GM19193 (cell line): ENCODE results near the gene EEFSEC.

Experiments
- POLR2A ChIP-seq: IDR thresholded peaks from 4 replicates; pipeline ENCODE4 v1.6.1; 2011; ENCODE audit not compliant: insufficient read depth, insufficient read length; ENCODE audit errors: extremely low read depth

EEFSEC gene

GRCh38 chr3:128339491-128340012 lies 186.3 kb downstream of the EEFSEC start:
- no peak for TF ChIP-seq POLR2A

DNA sequence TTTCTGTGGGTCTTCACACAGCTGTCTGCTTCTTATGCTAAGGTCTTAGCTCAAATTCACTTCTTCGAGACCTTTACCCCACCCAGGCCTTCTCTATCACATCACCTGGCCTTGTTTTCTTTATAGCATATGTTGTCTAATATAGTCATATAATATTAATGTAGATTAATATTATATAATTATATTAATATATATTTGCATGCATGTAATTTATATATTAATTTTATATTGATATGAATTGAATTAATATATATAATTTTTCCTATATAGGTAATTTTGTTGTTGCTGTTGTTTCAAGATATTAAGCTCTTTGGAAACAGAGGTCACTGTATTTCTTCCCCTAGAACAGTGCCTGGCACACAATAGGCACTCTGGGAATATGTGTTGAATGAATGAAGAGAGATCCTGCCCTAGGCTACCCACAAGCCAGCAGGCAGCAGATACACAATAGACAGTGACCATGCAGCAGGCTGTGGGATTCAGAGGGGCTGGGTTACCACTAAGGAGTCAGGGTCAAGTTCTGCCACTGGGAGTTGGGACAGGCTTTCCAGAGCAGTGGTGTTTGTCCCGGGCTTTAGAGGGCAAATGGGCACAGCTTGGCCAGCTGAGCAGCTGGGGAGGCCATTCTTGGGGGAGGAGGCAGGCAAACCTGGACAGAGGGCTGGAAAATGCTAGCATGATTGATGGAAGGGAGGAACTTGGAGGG lies 187.1 kb downstream of the EEFSEC start:
- TF ChIP-seq POLR2A: no peak

- no peak for TF ChIP-seq POLR2A
Observed at GRCh38 chr3:128340904-128341555, 187.7 kb downstream of the EEFSEC start.

- TF ChIP-seq POLR2A: no peak
Observed at GRCh38 chr3:128341659-128342395, 188.5 kb downstream of the EEFSEC start.

- no peak for TF ChIP-seq POLR2A
Observed at GRCh38 chr3:128342701-128343180, 189.5 kb downstream of the EEFSEC start.

DNA sequence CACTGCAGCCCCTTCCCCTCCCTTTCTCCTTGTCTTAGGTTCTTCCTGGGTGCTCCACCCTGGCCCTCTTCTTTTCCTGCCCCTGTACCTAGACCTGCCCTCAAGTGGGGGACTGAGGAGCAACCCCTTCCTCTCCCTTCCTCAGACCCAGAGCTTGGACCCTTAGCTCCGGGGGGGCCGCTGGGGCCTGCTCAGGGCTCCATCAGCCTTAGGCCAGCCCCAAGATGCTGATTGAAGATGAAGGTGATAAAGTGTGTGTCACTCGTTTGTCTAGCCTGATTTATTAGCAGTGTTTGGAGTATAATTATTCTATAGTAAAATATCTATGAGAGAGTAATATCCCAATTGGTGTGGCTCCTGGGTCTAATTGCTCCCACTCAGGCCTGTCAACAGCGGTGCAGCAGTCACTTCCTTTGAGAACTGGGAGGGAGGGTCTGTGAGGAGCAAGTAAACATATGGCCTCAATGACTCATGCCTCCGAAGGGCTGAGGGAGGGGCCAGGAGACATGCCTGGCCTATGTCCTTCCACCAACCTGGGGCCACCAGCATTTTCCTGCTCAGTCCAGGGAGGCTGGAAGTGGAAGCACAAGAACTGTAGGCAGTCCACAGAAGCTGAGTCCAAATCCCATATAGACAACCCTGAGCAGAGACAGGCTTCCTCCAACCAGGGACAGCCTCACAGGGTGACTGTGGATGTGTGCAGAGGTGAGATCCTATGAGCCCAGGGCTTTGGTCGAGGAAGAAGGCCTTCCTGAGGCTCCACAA lies 190.2 kb downstream of the EEFSEC start:
- TF ChIP-seq POLR2A: no peak

DNA sequence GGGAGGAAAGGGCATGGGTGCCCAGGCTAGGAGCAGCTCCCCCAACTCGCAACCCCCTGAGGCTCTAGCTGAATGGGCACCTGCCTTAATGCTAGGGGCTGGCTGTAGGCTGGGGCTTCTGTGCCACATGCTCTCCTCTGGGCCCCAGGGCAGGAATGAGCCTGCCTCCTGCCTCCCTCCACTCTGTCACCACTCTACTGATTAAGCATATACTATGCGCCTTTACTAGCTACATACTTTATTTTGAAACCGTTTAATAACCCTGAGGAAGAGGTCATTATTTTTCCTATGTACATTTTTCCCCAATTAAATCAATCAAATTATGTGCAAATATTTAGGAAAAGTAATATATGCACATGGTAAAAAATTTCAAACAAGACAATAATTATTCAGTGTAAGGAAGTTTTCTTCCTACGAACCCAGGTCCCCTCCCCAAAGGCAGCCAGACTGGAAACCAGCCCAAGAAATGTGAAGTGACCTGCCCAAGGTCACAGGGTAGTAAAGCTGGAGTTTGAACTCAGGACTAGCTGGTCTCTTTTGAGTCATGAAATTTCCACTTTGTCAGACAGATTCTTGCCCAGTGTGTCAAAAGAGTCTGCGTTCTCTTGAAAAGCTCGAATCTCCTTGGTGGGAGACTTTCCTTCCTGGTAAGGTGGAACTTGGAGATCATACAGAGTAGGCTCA lies 190.9 kb downstream of the EEFSEC start:
- no peak for TF ChIP-seq POLR2A

- no peak for TF ChIP-seq POLR2A
Observed at GRCh38 chr3:128345196-128345595, 191.9 kb downstream of the EEFSEC start.

DNA sequence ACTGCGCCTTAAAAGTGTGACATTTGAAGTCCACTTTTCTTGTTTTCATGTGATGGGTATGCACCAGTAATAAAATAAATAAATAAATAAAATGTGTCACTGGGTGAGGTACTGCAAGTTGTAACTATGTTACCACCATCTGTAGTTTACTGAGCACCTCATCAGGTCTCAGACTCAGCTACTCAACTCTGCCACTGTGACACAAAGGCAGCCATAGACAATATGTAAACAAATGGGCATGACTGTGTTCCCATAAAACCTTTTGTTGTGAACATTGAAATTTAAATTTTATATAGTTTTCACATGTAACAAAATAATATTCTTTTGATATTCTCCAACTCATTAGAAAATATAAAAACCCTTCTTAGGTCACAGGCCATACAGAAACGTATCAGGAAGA lies 193.3 kb downstream of the EEFSEC start:
- TF ChIP-seq POLR2A: no peak

DNA sequence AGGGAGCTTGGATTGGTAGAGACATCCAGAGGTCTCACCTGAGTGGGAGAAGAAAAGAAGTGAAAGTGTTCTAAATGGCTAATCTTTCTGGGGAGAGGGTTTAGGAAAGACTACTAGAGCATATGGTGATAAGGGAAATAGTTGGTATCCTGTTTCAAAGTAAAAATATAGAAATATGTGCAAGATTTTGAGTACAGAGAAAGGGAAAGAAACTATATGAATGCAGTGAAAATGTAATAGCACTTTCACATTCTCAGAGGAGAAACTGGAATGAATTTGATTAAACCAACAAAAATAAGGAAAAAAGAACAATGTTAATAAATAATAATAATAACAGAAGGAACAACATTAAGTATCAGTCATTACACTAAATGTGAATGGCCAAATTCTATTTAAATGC lies 194.0 kb downstream of the EEFSEC start:
- no peak for TF ChIP-seq POLR2A

DNA sequence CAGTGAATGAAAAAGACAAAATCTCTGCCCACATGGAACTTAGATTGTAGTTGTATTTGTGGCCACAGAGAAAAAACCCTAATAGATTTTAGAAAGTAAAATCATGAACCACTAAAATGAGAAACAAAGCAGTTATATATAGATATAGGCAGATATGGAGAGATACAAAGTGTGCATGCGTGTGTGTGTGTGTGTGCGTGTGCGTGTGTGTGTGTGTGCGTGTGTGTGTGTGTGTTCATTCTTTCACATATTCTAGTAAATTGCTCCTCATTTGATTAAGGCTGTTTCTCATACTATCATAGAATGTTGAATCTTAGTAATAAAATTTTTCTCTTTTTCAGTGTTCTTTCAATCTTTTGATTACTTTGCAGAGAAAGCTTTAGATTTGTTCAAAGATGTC lies 194.8 kb downstream of the EEFSEC start:
- TF ChIP-seq POLR2A: no peak

DNA sequence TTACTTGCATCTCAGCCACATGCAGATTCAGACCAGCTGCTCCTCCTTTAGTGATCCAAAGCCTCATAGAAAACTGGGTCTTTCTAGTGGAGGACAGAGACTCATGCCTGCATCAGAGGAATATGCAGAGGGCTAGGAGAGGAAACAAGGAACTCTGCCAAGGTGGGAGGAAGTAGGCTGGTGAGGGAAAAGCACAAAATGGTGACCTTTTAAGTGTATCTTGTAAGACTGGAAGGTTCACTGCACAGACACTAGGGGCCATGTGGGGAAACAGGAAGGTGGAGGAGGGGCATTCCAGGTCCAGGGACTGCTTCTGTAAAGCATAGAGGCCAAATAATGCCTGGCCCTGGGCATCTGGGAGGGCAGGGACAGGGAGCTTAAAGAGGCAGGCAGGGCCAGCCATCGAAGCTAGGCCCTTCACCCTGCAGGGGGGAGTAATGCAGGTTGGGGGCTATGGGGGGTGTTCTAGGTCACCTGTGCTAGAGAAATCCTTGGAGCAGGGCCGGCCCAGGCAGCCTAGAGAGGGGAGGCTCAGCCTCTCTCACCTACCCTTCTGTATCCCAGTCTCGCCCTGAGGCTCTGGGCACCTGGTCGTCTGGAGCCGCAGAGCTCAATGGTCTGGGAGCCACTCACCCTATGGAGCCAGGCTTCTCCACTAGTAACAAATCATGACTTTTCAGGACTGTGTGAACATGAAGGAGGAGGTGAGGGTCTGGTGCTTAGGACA lies 195.7 kb downstream of the EEFSEC start:
- TF ChIP-seq POLR2A: no peak

DNA sequence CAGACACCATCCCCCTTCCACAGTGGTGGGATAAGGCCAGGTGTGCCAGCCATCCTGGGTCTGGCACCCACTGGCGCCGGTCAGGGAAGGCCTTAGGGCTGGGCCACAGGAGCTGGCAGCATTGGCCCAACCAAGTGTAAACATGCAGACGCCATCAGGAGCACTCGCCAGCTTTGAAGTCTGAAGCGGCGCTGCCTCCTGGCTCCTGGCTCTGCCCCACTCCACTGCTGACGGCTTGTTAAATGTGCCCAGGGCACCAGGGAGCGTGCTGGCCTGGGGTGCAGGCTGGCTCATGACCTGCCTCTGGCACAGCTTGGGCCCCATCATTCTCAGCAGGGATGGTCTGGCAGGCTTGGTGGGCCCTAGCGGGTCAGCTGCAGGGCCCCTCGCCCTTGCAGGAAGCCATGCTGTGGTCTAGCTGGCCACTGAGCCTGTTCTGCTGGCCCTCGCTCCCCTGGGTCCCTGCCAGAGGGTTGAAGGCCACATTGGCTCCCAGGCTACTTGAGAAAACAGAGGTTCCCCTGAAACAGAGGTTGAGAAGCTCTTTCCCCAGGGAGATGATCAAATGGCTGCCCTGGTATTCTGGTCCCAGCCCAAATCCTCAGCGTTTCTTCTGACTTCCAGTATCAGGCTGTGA lies 196.8 kb downstream of the EEFSEC start:
- TF ChIP-seq POLR2A: no peak

DNA sequence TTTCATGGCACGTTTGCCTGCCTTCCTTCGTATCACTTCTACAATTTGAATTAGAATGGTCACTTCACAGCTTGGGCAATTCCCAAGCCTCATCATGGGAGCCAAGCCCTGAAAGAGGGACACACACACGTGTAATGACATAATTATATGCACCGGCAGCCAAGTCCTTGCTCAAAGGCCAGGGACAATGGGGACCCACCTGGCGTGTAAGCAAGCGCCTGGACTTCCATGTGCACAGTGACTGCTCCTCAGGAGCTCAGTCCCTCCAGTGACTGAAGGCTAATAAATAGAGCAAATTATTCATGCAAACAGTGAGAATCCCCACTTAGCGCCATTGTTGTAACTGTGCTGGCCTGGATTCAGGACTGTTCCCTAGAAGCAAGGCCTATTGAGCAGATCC lies 198.3 kb downstream of the EEFSEC start:
- no peak for TF ChIP-seq POLR2A

GRCh38 chr3:128352326-128352725 lies 199.0 kb downstream of the EEFSEC start:
- TF ChIP-seq POLR2A: no peak
